ENCODE measurements around the gene NADSYN1.
A peak's percentile ranks its signal among the peaks of the same experiment; 100 is the strongest.

The NADSYN1 gene

DNA sequence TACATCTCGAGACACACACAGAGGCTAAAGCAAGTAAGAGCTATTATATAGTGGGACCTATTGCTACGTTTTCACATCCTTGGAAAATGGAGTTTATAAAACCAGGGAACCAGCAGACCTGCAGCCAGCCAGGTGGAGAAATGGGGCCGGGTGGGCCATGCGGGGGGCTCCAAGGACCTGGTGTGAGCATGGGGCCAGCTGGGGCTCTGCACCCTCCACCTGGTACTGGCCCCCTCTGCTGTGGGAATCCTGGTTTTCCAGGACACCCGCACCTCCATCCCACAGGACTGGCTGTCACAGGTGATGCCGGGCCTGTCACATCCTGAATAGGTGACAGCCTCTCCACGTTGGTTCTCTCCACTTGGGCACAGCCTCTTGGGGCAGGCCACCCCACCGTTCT is 16.1 kb upstream of the NADSYN1 start:
- Histone ChIP-seq H3K4me3 (no peak overlapping the region), H3K4me2 (no peak overlapping the region), H3K36me3 (peaks cover 33 to 81% (median 74%) of the 10 kb centered on the region in 11 experiments), H4K20me1 (peaks cover 0 to 73% (median 16%) of the 10 kb centered on the region in 11 experiments; a peak in 8 of 22 replicates), H3K4me1 (peaks cover 10 to 28% (median 21%) of the 10 kb centered on the region in 10 experiments; a peak in 19 of 20 replicates), H3K27ac (no peak overlapping the region), H3K27me3 (no peaks in the 10 kb centered on the region), H3K9ac (no peak overlapping the region), H3K9me3 (replicated peaks in 1 of 11) (no peaks in the 10 kb centered on the region)
- TF ChIP-seq Cebpa-rat (IDR thresholded peaks at IDR 0.05) = no peak

DNA sequence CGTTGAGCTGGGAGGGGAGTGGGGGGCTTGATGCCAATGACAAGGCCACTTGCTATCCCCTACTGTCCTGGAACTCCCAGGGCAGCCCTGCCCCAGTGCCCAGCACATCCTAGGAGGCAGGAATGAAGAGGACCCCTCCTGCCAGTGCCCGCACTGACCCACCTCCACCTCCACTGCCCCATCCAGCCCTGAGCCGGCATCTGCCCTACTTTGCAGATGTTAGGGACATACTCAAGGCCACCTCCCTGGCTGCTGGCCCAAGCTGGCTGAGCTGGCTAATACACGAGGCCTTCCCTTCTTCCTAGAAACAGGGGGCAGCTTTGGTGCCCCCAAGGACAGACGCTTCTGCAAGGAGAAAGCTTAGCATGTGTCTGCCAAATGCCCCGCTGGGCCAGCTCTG is 15.6 kb upstream of the NADSYN1 start:
- no peak overlapping the region for H3K4me3 ChIP-seq
- H3K27me3 ChIP-seq = no peaks in the 10 kb centered on the region
- TF ChIP-seq Cebpa-rat (IDR thresholded peaks at IDR 0.05) = no peak
- peaks cover 34 to 87% (median 79%) of the 10 kb centered on the region in 11 experiments for H3K36me3 ChIP-seq
- H3K9ac ChIP-seq = no peak overlapping the region
- H3K4me2 ChIP-seq = no peak overlapping the region
- H4K20me1 ChIP-seq = peaks cover 0 to 78% (median 16%) of the 10 kb centered on the region in 11 experiments; a peak in 8 of 22 replicates
- H3K9me3 ChIP-seq (replicated peaks in 1 of 11) = no peaks in the 10 kb centered on the region
- no peak overlapping the region for H3K27ac ChIP-seq
- peaks cover 10 to 28% (median 21%) of the 10 kb centered on the region in 10 experiments; a peak in 19 of 20 replicates for H3K4me1 ChIP-seq

DNA sequence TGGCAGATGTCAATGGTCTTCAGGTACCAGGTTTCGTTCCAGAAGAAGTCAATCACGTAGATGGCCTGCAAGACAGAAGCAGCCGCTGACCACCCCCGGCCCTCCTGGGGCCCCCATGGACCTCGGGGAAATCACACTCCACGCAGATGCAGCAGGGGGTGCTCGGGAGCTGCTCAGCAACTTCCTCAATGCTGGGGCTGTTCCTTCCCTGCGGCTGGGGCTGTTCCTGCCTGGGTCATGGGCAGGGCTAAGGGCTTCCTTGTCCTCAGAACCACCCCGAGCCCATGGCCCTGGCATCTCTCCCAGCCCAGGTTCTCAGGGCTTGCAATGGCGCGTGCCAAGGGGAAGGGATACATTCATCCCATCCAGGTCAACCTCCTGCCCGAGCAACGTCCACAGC is 15.1 kb upstream of the NADSYN1 start:
- H3K4me3 ChIP-seq = no peak overlapping the region
- H4K20me1 ChIP-seq = peaks cover 0 to 75% (median 16%) of the 10 kb centered on the region in 11 experiments; a peak in 8 of 22 replicates
- no peaks in the 10 kb centered on the region for H3K9me3 ChIP-seq (replicated peaks in 1 of 11)
- TF ChIP-seq Cebpa-rat (IDR thresholded peaks at IDR 0.05) = no peak
- no peak overlapping the region for H3K27ac ChIP-seq
- peaks cover 36 to 91% (median 83%) of the 10 kb centered on the region in 11 experiments for H3K36me3 ChIP-seq
- H3K9ac ChIP-seq = no peak overlapping the region
- no peaks in the 10 kb centered on the region for H3K27me3 ChIP-seq
- no peak overlapping the region for H3K4me2 ChIP-seq
- peaks cover 10 to 27% (median 22%) of the 10 kb centered on the region in 10 experiments; a peak in 19 of 20 replicates for H3K4me1 ChIP-seq

DNA sequence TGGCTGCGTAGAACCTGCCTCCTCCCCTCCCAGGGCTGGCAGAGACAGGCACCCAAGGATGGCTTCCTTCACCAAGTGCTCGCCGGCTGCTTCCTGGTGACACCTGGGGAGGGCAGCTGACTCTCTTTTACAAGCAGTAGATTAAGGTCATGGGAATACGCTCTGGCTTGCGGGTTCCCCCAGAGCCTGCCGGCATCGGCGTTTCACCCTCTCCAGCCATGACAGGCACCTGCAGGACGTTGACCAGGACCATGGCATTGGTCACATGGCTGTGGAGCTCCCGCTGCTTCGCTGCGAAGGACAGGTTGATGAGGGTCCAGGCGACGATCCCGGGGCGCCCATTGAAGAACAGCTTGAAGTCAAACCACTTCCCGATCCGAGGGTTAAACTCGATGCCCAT is 14.4 kb upstream of the NADSYN1 start:
- peaks cover 6 to 26% (median 20%) of the 10 kb centered on the region in 10 experiments; a peak in 19 of 20 replicates for H3K4me1 ChIP-seq
- no peak overlapping the region for H3K4me2 ChIP-seq
- peaks cover 0 to 73% (median 15%) of the 10 kb centered on the region in 11 experiments; a peak in 9 of 22 replicates for H4K20me1 ChIP-seq
- no peak overlapping the region for H3K27ac ChIP-seq
- no peak for TF ChIP-seq Cebpa-rat (IDR thresholded peaks at IDR 0.05)
- H3K9ac ChIP-seq = no peak overlapping the region
- peaks cover 44 to 98% (median 91%) of the 10 kb centered on the region in 11 experiments for H3K36me3 ChIP-seq
- H3K27me3 ChIP-seq = no peaks in the 10 kb centered on the region
- no peaks in the 10 kb centered on the region for H3K9me3 ChIP-seq (replicated peaks in 1 of 11)
- H3K4me3 ChIP-seq = no peak overlapping the region

DNA sequence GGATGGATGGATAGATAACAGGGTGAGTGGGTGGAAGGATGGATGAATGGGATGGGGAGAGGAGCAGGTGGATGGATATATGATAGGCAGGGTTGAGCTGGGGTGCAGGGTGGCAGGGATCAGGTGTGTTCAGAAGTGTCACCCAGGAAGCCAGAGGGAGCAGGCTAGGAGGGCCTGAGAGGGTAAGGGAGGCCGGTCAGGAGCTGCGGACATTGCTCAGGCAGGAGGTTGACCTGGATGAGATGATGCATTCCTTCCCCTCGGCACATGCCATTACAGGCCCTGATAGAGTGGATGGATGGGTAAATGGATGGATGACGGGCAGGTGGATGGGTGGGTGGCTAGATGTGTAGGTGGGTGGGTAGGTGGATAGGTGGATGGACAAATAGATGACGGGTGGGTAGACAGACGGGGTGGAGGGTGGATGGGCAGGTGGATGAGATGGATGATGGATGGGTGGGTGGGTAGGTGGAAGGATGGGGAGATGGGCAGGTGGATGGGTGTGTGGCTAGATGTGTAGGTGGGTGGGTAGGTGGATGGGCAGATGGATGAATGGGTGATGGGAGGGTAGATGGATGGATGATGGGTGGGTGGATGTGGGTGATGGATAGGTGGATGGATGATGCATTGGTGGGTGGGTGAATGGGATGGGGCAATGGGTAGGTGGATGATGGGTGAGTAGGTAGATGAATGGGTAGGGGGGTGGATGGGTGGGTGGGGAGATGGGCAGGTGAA is 12.8 kb upstream of the NADSYN1 start:
- peaks cover 51 to 100% (median 97%) of the 10 kb centered on the region in 11 experiments for H3K36me3 ChIP-seq

DNA sequence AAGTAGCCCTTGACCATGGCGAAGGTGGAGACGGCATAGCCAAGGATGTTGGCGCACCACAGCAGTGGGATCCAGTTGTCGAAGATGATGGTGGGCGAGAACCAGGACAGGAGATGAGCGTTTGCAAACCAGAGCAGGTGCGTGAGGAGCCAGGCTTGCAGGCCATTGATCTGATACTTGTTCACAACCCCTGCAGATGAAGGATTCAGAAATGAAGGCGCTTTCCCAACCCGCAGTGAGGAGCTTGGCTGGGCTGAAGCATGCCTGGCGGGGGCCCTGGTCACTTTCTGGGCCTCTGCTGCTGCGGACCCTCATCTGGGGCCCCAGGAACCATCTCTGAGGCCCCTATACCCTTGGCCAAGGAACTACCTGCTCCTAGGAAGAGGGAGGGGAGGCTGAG is 11.8 kb upstream of the NADSYN1 start:
- no peaks in the 10 kb centered on the region for H3K27me3 ChIP-seq
- no peak for TF ChIP-seq Cebpa-rat (IDR thresholded peaks at IDR 0.05)
- H3K9me3 ChIP-seq (replicated peaks in 1 of 11) = peaks cover 5 to 13% (median 10%) of the 10 kb centered on the region in 11 experiments; a peak in 21 of 22 replicates
- no peak overlapping the region for H3K4me3 ChIP-seq
- H3K36me3 ChIP-seq = peaks cover 51 to 100% (median 97%) of the 10 kb centered on the region in 11 experiments
- peaks cover 0 to 57% (median 0%) of the 10 kb centered on the region in 11 experiments; a peak in 7 of 22 replicates for H4K20me1 ChIP-seq
- no peak overlapping the region for H3K4me2 ChIP-seq
- no peak overlapping the region for H3K27ac ChIP-seq
- peaks cover 0 to 12% (median 8%) of the 10 kb centered on the region in 10 experiments; a peak in 8 of 20 replicates for H3K4me1 ChIP-seq
- H3K9ac ChIP-seq = no peak overlapping the region

More for the DNA sequence above, 12.8 kb upstream of the NADSYN1 start:
- no peak overlapping the region for H3K4me3 ChIP-seq
- peaks cover 0 to 15% (median 10%) of the 10 kb centered on the region in 10 experiments; a peak in 13 of 20 replicates for H3K4me1 ChIP-seq
- H4K20me1 ChIP-seq = peaks cover 0 to 65% (median 3%) of the 10 kb centered on the region in 11 experiments; a peak in 8 of 22 replicates
- H3K9ac ChIP-seq = no peak overlapping the region
- TF ChIP-seq Cebpa-rat (IDR thresholded peaks at IDR 0.05) = no peak
- no peak overlapping the region for H3K27ac ChIP-seq
- no peaks in the 10 kb centered on the region for H3K27me3 ChIP-seq
- H3K4me2 ChIP-seq = no peak overlapping the region
- H3K9me3 ChIP-seq (replicated peaks in 1 of 11) = peaks cover 0 to 2% (median 0%) of the 10 kb centered on the region in 11 experiments; a peak in 3 of 22 replicates

DNA sequence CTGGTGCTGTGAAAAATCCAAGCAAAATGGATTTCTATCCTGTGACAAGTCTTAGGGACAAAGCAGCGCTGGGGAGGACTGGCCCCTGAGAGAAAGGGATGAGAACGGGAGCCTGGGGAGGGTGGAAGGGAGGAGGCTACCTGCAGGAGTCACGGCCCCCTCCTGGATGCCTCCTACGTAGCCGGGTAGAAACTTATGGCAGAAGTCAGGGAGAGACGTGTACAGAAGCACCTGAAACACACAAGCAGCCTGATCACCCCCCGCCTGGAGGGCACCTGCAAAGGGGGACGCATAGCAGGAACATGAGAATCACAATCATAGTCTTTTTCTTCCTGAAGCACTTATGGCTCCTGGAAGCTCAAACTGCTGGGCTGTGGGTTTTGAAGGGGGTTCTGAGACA is 10.9 kb upstream of the NADSYN1 start:
- H3K27ac ChIP-seq = no peak overlapping the region
- H3K9ac ChIP-seq = no peak overlapping the region
- no peak overlapping the region for H3K4me2 ChIP-seq
- peaks cover 10 to 20% (median 17%) of the 10 kb centered on the region in 11 experiments; a peak in 21 of 22 replicates for H3K9me3 ChIP-seq (replicated peaks in 1 of 11)
- no peak for TF ChIP-seq Cebpa-rat (IDR thresholded peaks at IDR 0.05)
- H3K36me3 ChIP-seq = peaks cover 51 to 100% (median 97%) of the 10 kb centered on the region in 11 experiments
- H3K4me3 ChIP-seq = no peak overlapping the region
- no peaks in the 10 kb centered on the region for H3K27me3 ChIP-seq
- peaks cover 0 to 52% (median 0%) of the 10 kb centered on the region in 11 experiments; a peak in 7 of 22 replicates for H4K20me1 ChIP-seq
- H3K4me1 ChIP-seq = peaks cover 3 to 18% (median 15%) of the 10 kb centered on the region in 10 experiments

DNA sequence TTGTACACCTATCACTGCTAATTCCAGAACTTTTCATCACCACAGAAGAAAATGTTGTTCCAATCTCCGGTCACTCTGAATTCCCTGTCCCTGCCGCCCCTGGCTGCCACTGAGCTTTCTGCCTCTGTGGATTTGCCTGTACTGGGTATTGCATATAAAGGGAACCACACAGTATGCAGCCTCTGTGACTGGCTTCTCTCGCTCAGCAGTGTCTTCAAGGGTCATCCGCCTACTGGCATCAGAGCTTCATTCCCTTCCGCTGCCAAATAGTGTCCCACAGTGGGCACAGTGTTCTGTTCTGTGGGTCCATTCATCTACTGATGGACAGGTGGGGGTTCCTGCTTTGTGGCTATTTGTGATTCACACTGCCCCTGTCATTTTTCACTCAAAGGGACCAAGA is 10.1 kb upstream of the NADSYN1 start:
- H3K9me3 ChIP-seq (replicated peaks in 1 of 11) = peaks cover 10 to 20% (median 17%) of the 10 kb centered on the region in 11 experiments; a peak in 21 of 22 replicates
- no peak overlapping the region for H3K9ac ChIP-seq
- peaks cover 11 to 26% (median 22%) of the 10 kb centered on the region in 10 experiments for H3K4me1 ChIP-seq
- no peak overlapping the region for H3K27ac ChIP-seq
- peak overlapping the region in 3 of 11 experiments; percentile 1 to 25 (median 23); a peak in 4 of 22 replicates for H3K4me2 ChIP-seq
- no peak overlapping the region for H3K4me3 ChIP-seq
- H3K36me3 ChIP-seq = peaks cover 51 to 94% (median 89%) of the 10 kb centered on the region in 11 experiments
- H4K20me1 ChIP-seq = peaks cover 0 to 44% (median 0%) of the 10 kb centered on the region in 11 experiments; a peak in 7 of 22 replicates
- TF ChIP-seq Cebpa-rat (IDR thresholded peaks at IDR 0.05) = no peak
- H3K27me3 ChIP-seq = no peaks in the 10 kb centered on the region
